GM18870 (cell line): ENCODE measurements around the gene VCP.

ENCODE experiments used
- ATAC-seq: cut with Tn5 transposase; IDR thresholded peaks from one replicate; pipeline ENCODE4 v1.9.1; 2021; ENCODE audit warnings: moderate library complexity; ENCODE audit not compliant: unreplicated experiment

The VCP gene

DNA sequence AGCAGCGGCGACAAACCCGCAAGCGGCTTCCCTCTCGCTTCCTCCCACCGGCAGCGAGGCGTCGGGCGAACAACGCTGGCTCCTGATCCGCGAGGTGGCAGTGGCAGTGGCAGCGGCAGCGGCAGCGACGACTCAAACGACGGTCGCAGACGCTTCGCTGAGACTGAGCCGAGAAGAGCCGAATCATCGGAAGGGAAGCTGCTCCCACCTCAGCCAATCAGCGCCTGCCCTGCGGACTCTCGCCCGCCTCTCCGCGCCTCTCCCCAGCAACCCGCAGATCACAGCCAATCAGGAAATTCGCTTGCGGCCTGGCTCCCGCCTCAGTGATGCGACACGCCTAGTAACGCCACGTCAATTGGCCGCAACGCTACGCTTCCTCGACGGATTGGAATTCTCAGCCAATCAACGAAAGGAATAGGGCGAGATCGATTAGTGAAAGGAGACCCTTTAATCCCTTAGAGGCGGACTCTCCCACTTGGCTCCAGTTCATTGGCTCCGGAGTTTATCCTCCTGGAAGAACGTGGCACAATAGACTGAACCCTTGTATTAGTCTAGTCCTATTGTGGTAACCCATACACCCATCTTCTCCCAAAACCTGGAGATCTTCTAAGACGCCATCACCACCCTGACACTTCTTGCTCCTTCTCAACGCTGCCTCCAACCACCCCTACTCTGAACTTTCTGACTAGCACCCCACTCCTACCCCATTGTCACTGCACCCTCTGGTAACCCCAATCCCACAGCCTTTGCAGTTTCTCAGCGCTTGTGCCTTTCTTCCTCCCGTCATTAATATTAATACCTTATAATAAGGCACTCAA is at the start of gene VCP:
VCP (minus strand) TSS at position 165 of the 818 bp plus-strand sequence. CDS start 272 bp downstream, outside the sequence.
- peak; percentile 85 for ATAC-seq

DNA sequence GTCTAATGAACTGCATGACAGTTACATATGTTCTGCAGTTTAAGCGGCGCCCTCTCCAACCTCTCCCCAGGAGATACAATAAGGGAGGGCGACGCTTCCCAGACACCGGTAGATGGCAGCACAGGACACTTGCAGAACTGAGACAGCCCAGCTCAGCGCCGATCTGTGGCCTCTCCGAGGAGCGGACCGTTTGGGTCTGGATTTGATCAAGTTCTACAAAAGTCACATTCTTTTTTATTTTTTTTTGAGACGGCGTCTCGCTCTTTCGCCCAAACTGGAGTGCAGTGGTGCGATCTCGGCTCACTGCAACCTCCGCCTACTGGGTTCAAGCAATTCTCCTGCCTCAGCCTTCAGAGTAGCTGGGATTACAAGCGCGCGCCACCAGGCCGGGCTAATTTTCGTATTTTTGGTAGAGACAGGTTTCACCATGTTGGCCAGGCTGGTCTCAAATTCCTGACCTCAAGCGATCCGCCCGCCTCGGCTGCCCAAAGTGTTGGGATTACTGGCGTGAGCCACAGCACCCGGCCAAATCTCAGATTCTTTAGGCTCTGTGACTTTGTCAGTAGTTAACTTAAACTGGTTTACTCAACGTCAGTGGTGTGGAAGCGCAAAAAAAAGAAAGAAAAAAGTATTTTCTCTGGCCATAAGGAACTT is 44.6 kb upstream of the VCP start:
- ATAC-seq = peak; percentile 44

DNA sequence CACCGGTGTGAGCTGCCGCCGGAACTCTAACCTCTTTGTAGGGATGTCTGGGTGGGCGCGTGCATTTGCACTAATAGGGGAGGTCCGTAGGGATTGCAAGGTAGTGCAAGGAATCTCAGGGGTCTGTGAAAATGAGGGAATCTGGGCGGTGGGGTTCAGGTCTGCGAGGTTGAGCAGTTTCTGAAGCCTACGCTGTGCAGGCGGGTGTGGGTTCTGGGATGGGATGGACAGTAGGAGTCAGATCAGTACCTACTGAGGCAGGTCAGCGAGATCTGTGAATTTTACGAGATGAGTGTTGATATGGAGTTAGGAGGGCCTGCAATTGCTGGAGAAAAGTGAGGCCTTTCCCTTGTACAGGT is 44.1 kb upstream of the VCP start:
- no peak for ATAC-seq

DNA sequence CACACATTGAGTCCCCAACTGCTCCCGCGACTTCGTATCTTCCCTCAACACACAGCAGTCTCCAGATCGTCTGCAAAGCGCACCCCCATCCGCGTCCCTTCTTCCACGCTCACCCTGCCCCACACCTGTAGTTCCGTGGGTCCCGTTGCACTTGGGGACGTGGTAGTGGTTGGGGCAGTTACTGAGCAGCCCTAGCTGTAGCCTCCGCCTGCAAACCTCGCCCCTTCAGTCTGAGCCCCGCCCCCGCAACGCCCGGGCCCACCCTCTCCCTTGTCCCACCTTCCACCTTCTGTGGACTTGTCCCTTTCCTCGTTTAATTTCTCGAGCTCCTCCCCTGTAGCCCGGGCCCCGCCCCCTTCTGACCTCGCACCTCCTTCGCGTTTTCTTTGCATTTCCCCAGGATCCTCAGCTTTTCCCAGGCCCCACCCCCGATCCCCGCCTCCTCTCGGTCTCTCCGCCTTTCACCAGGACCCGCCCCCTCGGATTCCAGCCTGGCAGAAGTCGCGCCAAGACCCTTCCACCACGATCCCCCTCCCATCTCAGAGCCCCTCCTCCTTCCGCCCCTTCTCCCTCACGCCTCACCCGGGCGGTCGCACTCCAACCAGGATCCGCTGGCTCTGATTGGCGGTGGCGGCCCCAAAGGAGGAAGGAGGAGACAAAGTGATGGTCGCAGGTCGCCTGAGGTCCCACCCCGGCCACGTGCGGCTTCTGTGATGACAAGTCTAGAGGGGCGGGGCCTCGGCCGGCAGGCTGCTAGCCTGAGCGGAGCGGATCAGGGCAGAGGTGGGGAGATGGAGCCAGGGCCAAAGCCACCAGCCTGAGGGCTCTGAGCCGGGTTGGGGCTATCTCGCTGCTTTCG is 43.5 kb upstream of the VCP start, which contains the start of gene ATOSB:
ATOSB (minus strand) TSS at position 183 of the 859 bp plus-strand sequence. CDS start 7,588 bp downstream, outside the sequence.
- peak; percentile 38 for ATAC-seq

DNA sequence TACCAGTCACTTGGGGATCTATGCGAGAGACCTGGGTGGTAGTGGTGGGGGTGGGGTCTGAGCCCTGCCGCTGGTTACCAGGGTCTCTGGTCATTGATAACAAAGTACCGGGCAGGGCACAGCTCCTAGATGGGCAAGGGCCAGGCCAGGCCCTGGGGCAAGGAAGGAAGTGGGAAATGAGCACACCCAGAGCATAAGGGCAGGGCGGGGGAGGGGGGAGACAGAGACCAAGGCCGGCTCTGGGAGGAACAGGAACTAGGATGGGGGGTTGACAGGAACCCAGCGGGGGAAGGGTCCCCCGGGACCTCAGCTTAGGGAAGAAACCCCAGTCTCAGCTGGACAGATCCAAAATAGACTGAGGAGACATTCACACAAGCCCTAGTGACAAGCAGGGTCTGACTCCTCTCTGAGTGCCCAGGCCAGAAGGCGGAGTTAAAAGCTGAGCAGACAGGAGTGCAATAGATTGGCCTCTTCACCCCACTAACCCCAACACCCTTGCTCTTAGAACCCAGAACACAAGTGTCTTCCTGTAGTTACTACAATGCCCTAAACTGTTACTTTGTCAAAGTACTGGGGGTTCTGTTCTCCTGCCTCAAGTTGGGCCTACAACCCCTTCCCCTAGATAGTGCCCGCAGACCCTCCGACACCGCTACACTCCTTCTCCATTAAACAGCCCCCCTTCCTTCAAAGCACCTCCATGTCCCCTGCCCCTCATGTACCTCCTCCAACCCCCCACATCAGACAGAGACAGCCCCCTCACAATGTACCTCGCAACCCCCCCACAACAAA is 42.6 kb upstream of the VCP start:
- no peak for ATAC-seq

DNA sequence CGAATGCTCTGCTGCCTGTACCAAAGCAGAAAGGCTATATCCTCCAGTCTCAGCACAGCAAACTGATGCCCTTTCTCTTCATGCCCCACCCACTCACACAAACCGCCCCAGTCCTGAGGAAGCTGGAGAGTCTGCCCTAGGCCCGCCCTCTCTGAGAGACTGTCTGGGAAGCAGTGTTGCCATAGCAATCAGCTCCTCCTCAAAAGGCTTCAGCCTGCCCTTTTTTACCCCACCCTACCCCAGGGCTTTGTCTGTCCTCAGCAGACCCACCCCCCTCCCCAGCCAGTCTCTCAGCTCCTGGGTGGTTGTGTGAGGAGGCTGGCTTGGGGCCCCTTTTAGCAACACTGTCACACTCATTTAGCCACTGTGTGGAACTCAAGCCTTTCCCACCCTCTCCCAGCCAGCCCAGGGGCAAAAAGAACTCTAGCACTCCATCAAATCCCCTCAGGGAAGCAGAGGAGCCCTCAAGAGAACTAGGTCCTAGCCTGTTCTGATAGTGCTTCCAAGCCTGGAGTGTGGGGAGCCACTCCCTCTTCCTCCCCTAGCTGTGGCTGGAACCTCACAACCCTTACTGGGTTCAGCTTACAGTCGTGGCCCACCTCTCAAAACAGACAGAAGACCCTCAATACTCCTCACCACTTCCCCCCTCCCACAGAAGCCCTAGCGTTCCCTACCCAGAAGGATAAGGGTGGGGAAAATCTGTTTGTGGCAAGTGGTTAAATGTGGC is 41.9 kb upstream of the VCP start:
- no peak for ATAC-seq

DNA sequence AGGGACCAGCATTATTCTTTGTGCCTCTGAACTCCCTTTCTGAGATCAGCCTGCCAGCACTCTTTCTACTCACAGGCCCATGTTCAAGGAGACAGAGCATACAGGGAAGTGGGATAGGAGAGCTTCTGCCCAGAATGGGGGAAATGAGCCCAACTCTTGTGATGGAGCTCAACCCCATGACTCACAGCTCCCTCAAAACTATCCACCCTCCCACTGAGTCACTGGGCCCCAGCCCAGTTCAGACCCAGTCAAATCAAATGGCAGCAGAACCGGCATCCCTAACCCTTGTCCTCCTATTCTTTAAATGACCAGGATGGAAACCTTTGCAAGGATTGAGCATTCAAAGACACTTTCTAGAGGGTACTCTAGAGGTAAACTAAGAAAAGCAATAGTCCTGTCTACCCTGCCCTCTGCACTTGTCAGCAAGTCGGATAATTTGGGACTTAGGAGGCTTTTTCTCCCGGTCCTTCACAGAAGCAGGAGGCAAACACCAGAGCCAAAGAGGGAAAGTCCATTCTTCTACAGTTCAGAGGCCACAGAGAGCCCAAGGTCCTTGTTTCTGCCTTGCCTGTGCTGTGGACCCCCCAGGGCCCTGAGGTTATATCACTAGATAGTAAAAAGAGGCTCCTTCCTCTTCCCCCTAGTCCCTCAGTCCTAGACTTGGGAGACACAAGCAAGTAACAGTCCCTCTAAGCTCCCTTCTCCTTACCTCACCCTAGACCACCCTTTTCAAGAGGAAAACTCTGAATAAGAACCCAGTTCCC is 40.0 kb upstream of the VCP start:
- ATAC-seq = no peak

DNA sequence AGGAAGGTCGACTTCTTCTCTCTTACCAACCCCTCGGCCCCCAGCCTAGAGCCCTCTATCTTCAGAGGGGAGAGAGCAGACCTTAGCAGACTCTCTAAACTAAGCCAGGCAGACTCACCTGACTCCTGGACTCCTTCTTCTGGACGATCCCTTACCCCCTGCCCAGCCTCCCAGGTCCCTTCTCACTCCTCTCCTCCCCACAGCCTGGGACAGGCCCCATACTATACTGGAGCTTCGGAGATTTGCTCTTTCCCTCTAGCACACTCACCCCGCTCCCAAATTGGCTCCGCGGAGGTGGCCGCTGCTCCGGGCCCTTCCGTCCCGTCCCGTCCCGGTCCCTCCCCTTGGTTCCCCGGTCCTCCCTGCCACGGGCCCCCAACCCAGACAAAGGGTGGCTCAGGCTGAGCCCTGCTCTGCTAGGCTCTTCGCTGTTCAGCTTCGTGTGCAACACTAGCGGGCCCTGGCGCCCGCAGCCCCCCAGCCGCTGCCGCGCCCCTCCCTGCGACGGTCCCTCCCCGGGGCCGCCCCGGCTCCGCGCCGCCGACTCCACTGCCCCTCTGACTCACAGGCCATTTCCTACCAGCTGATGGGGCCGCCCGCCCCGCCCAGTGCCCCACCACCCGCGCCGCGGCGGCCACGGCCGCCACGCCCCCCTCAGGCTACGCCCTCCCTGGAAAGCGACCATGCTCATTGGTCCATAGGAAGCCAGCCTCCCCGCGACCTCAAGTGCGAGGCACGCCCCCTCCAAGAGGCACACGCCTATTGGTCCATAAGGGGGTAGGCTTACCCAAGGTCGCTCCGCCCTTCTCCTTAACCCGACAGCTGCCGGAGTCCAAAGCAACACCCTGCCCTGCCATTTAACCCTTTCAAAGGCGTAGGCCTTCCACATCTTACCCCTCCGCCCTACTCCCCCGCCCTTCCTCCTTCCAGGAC is 38.8 kb upstream of the VCP start:
- peak; percentile 62 for ATAC-seq

DNA sequence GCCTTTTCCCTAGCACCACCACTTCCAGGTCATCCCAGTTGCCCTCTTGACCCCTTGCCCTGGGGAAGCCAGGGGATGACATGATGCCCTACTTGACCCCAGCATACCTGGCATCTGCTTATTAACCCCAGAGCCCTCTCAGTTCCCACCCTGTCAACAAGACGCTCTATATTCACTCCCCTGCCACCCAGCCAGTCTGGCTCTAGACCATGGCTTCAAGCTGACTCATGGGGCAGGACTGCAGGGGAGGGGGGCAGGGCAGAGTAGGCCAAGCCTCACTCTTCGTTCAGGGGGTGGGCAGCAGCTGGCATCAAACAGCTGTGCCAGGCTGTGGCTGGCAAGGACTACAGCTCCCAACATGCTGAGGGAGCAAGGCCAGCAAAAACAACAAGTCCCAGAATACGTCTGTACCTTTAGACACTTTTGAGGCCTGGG is 37.9 kb upstream of the VCP start:
- ATAC-seq = no peak

DNA sequence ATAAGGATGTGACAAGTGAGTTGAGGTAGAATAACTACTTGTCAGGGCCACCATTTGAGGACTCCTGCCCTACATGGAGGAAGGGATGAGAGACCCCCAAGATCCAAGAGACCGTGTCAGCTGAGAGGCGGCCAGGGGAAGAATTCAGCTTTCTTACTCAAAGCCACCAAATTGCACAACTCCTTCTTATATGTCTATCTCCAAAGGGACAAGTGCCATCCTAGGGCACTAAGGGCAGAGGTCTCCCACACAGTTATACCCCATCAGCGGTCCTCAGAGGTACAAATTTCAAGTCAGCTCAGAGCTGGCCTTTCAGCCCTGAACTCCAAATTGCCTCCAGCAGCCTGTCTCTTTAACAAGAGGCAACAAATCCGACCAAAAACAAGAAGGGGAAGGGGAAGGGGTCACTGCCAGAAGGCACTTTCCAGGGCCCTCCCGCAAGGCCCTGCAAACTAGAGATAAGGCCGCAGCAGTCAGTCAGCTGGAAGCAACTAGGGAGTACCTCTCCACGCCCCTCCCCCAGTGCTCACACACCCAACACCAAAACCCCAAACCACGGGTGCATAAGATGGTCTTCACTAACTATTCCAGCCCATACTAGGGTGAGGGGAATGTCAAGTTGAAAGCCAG is 36.6 kb upstream of the VCP start:
- ATAC-seq = no peak

DNA sequence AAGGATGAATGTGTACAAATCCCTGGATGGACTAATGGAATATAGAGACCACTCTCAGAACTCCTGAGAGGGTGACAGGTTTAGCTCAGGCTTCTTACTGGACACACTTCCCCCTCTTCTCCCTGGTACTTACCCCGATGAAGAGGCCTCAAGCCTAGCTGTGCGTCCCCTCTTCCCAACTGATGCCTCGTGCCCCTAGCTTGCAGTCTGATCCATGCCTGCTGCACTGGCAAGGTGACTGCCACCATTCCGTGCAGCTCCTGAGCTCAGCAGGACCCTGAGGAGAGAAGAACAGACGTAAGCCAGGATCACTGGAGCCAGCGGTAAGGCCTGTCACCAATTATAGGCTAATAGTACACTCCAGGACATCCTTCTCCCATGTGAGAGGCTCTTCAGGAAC is 36.0 kb upstream of the VCP start:
- no peak for ATAC-seq

DNA sequence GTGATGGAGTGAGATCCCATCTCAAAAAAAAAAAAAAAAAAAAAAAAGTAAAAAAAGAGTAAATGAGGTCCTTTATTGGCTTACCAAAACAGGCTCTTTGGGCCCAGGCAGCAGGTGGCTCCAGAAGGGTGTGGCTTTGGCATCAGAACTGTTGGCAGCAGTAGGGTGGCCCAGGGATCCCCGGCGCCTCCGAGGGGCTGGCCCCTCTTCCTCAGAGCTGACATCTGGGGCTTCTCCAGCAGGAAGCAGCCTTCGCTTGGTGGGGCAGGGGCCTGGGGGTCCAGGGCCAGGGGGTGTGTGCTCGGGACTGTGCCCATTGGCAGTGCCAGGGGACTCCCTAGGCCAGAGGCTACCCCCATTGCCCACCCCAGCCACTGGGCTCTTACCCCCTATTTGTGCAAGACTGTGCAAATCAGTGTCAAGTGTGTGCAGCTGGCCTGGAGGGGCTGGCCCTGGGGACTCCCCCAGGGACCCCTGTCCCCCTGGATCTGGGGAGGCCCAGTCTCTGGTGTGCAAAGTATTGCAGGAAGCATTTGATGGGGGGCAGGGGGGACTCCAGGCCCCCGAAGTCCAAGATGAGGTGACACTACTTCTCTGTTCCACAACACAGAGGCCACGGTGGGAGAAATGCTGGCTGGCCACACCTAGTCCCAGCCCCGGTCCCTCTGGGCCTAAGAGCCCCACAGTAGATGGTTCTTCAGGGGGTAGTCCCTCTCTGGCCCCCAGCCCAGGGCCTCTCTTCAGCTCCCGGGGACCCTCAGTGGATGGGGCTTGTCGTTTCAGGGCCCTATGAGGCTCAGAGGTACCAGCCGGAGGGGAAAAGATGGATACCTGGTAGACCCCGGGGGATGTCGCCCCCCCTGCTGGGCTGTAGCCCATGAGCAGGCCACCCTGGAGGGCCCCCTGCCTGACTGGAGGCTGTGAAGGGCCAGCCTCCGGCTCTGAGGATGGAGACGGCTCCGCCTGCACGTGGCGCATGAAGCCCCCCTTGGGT is 35.2 kb upstream of the VCP start:
- no peak for ATAC-seq

DNA sequence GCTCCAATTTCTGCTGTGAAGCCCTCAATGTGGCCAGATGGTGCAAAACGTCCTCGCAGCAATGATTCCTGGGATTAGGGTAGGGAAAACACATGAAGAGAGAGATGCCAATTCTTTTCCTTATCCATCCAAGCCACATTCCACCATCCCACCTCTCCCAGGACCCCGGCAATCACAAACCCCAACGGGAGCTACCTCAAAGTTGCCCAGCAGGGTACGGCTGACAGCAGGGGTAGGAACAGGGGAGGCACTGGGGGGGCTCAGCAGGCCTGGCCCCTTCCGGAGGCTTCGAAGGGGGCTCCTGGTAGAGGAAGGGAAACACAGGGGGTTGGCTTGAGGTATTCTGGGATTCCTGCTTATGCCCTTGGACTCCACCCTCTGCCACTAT is 33.9 kb upstream of the VCP start:
- ATAC-seq = no peak

DNA sequence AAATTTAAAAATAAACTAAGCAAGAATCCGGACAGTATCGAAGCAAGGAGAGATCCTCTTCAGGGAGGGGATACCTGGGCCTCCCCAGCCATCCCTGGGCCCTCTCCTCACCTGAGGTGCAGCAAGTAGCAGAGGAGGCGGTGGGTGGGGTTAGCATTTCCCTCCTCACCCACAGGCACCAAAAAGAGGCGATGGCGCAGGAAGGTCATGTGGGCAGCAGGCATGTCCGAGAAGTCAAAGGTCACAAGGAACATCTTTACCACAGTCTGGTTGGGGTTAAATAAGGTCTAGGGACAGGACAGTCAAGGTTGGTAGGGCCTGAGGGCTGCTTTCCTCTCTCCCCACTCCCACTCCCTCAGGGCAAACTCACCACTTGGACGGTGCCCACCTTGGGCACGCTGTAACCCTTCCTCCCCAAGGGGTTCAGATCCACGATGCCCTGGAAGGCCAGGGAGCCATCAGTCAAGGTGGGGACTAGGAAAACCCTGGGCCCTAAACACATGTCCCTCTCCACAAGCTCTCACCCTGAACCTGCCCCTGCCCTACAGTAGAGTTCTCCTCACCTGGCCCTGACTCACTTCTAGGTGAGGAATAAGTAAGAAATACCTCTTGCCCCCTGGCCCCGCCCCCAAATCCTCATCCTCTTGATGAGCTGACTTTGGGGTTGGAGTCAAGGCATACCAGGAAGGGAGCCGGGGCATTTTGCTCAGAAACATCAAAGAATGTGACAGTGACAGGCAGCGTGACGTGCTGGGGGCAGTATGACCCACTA is 33.3 kb upstream of the VCP start:
- no peak for ATAC-seq

DNA sequence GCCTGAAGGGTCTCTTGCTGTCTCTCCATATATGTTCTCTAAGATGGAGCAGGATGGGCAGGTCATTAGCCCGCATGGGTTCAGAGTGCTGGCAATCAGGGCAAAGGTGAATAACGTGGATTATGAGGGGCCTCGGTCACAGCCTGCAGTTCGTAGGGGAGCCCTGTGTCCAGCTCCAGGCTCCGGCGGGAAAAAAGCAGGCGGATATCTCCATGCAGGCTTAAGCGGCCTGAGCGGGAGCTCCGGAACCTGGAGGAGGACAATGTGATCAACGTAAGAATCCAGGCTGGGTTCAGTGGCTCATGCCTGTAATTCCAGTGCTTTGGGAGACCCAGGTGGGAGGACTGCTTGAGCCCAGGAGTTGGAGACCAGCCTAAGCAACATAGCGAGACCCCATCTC is 32.7 kb upstream of the VCP start:
- ATAC-seq = no peak

DNA sequence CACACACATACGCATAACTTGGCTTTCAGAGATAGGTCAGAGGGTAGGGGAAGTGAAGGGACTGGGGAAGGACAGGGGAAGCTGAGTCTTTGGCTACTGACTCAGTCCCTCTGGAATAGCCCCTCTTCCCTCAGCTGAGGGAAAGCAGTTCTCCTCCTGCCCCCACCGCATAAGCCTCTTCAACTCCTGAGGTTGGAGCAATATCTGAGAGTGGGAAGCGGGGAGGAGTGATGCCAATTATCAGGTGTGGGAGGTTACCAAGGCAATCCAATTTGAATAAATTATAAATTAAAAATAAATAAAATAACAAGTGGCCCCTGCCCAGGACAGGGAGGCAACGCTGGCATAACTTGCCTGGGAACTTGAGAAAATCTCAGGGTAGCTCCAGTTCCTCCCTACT is 32.2 kb upstream of the VCP start:
- ATAC-seq = no peak
